Ureter (tissue), 1 donor: Measurements from ENCODE around the gene PIGL. TPM values are rescaled to one million over a fixed set of nuclear protein-coding genes. Genes with fewer than 3 reads are reported as not detected.

Experiments
- DNase-seq: peaks from one replicate; pipeline ENCODE4 v3.0.0-alpha.2; 2020; ENCODE audit warnings: low spot score
- total RNA-seq: library from RNA; stranded (reverse); gene quantifications from one replicate; pipeline ENCODE4 v1.2.4, GENCODE V29; 2023
- donor health status: DM: yes; HTN: yes; CAD: no.

Gene PIGL
- total RNA-seq, 1 donor from 2014 or later = 66.2 TPM

DNA sequence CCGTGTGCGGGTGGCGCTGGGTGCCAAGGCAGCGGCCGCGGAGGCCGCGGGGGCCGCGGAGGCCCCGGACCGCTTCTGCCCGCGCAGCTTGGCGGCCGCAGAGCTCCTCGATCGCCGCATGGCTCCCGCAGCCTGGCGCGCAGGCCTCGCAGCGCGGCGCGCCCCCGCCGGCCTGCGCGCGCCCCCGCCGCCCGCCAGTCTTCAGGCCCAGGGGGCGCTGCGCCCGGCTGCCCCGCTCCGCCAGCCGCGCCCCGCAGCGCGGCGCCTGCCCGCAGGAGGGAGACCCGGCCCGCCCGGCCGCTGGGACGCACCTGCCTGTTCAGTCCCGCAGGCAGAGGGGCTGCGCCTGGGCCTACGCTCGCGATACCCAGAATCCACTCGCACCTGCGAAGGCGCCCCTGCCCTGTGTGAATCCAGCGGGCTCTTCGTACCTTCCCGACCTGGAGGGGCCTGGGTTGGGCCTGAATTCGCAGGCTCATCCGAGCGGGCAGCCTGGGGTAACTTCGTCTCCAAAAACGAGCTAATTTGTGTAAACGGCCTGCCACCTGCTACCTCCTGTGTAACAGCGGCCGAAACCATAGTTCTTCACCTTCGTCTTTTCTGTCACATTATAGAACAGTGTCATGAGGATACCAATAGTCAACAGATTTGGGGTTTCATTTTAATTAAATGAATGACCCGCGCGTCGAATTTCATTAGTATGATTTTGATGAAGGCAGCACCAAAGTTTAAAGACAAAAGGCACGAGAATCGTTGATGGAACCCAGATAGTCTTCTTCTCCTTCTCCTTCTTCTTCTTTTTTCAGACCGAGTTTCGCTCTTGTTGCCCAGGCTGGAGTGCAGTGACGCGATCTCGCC is 136.5 kb downstream of the PIGL start, which contains the start of gene CENPV:
Gene CENPV, minus strand, starts transcription at position 153 of the 858 bp plus-strand sequence. Its CDS starts 33 bp downstream, at position 120.
- peak; percentile 46 for DNase-seq

DNA sequence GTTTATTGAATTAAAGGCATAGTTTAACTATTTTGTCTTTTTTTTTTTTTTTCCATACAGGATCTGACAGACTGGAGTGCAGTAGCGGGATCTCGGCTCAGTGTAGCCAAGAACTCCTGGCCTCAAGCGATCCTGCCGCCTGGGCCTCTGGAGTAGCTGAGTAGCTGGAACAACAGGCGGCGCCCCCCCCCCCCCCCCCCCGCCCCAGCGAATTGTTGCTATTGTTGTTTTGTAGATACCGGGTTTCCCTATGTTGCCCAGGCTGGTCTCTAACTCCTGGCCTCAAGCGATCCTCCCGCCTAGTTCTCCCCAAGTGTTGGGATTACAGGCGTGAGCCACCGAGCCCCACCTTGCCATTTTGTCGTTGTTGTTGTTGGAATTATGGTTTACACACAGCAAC is 137.6 kb downstream of the PIGL start:
- no peak for DNase-seq

DNA sequence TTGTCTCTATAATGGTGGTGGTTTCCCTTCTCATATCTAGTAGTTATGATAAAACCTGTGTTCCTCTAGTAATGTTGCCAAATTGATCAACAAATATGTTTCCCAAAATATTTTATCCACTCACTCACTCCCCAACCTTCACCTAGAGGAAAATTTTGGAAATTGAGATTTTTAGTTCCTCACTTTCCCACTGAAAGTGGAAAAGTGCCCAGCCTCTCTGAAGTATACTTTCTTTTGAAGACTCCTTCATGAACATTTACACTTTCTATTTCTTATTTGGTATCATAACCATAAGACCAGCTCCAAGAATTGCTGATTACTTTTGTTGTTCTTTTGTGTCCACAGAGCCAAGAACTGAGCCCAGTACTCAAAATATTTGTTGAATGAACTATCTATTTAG is 141.4 kb downstream of the PIGL start:
- DNase-seq = no peak

DNA sequence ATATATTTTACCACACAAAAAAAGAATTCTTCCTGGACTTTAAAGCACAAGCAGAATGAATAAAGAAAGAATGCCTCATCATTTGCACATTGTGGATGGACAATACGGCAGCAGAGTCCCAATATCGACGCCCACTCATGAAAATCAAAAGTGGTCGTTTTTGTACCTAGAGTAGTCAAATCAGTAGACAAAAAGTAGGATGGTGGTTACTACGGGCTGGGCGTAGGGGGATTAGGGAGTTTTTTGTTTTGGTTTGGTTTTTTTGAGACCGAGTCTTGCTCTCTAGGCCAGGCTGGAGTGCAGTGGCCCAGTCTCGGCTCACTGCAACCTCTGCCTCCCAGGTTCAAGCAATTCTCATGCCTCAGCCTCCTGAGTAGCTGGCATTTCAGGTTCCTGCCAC is 144.9 kb downstream of the PIGL start:
- no peak for DNase-seq

DNA sequence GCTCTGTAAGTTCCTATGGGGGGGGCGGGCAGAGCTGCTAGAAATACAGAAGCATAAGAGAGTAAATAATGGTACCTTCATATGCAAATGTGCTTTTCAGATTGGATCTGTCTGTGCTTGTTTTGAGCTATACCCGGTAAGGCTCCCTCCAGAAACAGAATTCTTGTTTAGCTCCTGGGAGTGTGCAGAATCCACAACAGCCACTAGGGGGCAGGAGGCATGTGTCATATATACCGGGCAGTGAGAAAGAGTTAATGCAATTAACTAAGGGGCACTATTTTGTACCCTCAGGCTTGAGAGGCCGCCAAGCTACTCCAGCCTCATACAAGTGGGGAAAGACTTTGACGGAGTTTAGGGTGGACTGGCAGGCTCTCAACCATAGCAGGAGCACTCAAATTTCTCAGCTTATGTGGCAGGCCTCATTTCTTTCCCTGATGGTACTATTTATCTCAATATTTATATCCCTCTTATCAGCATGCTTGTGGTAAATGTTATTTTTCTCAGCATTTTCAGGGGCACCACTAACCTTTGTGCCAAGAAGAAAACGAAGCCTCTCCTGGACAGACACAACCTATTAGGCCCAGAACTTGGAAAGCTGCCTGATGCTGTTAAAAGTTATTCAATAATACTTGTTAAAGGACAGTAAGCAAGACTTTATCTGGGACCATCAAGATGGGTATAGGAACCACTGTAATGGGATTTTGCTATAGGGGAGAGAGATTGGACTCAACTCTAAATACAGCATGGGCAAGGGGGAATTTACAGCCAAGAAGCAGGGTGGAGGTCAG is 146.9 kb downstream of the PIGL start:
- peak; percentile 74 for DNase-seq

DNA sequence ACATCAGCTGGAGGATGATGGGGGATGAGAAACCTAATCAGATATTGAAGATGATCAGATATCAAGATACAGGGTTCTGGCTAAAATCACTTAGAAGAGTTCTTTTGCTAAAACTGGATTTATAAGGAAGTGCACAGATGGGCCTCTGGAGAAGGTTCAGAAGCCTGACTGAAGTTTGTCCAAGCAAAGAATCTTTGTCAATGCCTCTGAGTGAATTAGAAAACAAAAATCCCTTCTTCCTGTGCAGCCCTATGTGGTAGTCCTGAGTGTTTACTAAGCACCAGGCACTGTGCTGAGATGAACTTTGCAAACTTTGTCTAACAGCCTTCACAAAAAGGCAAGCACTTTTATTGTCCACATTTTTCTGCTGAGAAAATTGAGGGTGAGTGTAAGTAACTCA is 147.6 kb downstream of the PIGL start:
- no peak for DNase-seq

DNA sequence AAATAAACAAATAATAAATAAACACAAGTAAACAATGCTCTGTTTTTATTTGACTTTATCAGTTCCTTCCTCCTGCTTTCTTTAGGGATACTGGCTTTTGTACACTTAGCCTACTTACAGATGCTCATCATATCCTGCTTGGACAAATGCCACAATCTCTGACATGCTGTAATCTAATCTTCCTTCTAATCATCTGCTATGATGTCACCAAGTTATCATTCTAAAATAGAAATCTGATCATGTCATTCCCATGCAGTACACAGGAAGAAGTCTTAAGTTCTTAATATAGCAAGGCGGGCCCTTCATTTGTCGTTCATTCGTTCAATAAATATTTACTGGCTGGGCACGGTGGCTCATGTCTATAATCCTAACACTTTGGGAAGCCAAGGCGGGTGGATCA is 154.7 kb downstream of the PIGL start:
- no peak for DNase-seq

DNA sequence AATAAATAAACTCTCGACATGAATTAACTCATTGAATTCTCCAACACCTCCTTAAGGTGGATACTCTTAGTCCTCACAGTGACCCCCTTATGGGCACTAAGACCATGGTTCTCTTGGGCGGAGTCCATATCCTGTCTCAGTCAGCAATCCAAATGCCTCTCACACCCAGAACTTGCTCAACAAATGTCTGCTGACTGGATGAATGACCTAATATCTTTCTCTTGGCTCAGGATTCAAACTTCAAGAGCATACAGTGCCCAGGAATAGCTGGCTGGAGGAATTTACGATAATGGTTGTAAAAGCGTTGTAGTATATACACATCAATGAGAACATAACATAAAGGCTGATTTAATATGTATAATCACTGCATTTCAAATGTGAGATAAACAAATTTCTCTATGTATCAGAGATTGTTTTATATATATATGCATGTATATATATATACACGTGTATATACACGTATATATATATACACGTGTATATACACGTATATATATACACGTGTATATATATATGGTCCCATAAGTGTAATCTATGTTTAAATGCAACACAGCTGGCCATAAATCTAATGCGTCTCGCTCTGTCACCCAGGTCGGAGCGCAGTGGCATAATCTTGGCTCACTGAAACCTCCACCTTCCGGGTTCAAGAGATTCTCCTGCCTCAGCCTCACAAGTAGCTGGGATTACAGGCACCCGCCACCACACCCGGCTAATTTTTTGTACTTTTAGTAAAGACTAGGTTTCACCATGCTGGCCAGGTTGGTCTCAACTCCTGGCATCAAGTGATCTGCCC is 157.3 kb downstream of the PIGL start:
- DNase-seq = no peak

Other genes with a start within 250 kb of the PIGL start
- 29.9 TPM for gene ZSWIM7, start 217.5 kb upstream of the PIGL start, total RNA-seq
- gene TTC19, start 217.4 kb upstream of the PIGL start, total RNA-seq = 61.6 TPM
- gene NCOR1, start 1.7 kb upstream of the PIGL start, total RNA-seq = 205 TPM
- 44.0 TPM for gene CENPV, start 136.3 kb downstream of the PIGL start, total RNA-seq
- 1,159 TPM for gene UBB, start 163.9 kb downstream of the PIGL start, total RNA-seq
- 13.6 TPM for gene TRPV2, start 198.4 kb downstream of the PIGL start, total RNA-seq